Measurements from ENCODE around the gene WDPCP. TPM values are rescaled to one million over a fixed set of nuclear protein-coding genes. Genes with fewer than 3 reads are reported as not detected.

WDPCP gene
- total RNA-seq, 4 donors from 2014 or later: 7.8 to 23.7 (median 10.7) TPM

GRCh38 chr2:63436488-63436887 is 151.8 kb downstream of the WDPCP start:
- Histone ChIP-seq H3K4me3 (no peak overlapping the region), H3K4me1 (no peaks in the 10 kb centered on the region), H3K36me3 (peaks cover 0 to 8% (median 0%) of the 10 kb centered on the region in 4 donors), H3K27ac (replicated peaks in 1 of 4) (no peak overlapping the region), H3K27me3 (no peaks in the 10 kb centered on the region), H3K9me3 (no peaks in the 10 kb centered on the region)
- TF ChIP-seq POLR2A (IDR thresholded peaks at IDR 0.05; ENCODE audit: low read depth) (no peak), EP300 (IDR thresholded peaks at IDR 0.05) (no peak), POLR2AphosphoS5 (IDR thresholded peaks at IDR 0.05) (no peak)
- TF ChIP-seq, protein P1, sequence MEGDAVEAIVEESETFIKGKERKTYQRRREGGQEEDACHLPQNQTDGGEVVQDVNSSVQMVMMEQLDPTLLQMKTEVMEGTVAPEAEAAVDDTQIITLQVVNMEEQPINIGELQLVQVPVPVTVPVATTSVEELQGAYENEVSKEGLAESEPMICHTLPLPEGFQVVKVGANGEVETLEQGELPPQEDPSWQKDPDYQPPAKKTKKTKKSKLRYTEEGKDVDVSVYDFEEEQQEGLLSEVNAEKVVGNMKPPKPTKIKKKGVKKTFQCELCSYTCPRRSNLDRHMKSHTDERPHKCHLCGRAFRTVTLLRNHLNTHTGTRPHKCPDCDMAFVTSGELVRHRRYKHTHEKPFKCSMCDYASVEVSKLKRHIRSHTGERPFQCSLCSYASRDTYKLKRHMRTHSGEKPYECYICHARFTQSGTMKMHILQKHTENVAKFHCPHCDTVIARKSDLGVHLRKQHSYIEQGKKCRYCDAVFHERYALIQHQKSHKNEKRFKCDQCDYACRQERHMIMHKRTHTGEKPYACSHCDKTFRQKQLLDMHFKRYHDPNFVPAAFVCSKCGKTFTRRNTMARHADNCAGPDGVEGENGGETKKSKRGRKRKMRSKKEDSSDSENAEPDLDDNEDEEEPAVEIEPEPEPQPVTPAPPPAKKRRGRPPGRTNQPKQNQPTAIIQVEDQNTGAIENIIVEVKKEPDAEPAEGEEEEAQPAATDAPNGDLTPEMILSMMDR (IDR thresholded peaks at IDR 0.05): no peak
- no peak for DNase-seq (ENCODE audit: extremely low spot score)
- intact Hi-C loops (cut with DNase I): no loop called here

GRCh38 chr2:63435070-63435469 is 153.2 kb downstream of the WDPCP start:
- 78% methylated on average over 1 of the region's 1 CpG for WGBS
- intact Hi-C loops (cut with DNase I): no loop called here

DNA sequence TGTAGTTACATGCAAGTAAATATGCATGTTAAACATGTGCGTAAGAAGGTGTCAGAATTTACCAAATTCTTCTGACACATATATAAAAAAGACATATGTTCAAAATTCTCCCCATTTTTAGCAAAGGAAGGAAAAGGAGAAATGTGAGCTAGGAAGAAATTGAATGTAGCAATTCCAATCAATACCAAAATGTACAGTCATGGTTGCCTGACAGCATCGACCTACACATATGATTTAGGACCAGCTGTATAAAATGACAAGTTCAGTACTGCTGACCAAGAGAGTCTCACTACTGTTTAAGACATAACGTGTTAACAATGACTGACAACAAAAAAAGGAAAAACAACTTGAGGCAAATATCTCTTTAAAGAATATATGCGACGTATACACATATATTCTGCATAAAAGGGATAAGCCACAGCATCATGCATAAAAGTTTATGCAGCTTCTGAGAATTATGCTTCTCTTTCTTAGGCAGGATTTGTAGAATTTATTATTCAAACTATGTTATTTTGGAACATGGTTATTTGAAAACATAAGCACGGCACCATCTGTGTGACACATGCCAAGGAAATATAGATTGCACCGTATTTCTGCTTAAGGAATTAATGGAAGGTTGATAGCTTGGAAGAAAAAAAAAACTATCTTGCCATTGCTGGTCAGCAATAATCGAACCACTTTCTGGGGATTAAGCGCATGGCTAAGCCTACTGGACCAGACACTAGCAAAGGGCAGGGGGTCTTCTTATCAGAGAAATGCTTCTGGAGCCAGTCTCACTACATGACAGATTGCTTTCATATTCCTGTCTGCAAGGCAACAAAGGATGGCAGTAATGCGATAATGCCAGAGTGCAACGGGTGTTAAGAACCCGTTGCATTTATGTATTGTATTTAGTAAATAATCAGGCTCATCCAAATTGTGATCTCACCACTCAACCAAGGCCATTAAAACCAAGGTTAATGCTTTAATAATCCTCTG is 154.0 kb downstream of the WDPCP start:
- Histone ChIP-seq H3K27me3 (no peaks in the 10 kb centered on the region), H3K27ac (replicated peaks in 1 of 4) (no peak overlapping the region), H3K36me3 (peaks cover 0 to 8% (median 2%) of the 10 kb centered on the region in 4 donors), H3K4me3 (no peak overlapping the region), H3K4me1 (no peaks in the 10 kb centered on the region), H3K9me3 (no peaks in the 10 kb centered on the region)
- DNase-seq (ENCODE audit: extremely low spot score): no peak
- no peak for TF ChIP-seq POLR2A (IDR thresholded peaks at IDR 0.05; ENCODE audit: low read depth)
- TF ChIP-seq POLR2AphosphoS5 (IDR thresholded peaks at IDR 0.05): no peak
- no peak for TF ChIP-seq EP300 (IDR thresholded peaks at IDR 0.05)
- TF ChIP-seq, protein P1 (IDR thresholded peaks at IDR 0.05): no peak
- 92% methylated on average over 12 of the region's 12 CpGs for WGBS
- intact Hi-C loops (cut with DNase I): no loop called here

More at GRCh38 chr2:63435070-63435469, 153.2 kb downstream of the WDPCP start:
- H3K36me3 ChIP-seq: peaks cover 0 to 8% (median under 1%) of the 10 kb centered on the region in 4 donors
- H3K4me3 ChIP-seq: no peak overlapping the region
- TF ChIP-seq, protein P1 (IDR thresholded peaks at IDR 0.05): no peak
- H3K27me3 ChIP-seq: no peaks in the 10 kb centered on the region
- H3K9me3 ChIP-seq: no peaks in the 10 kb centered on the region
- H3K4me1 ChIP-seq: no peaks in the 10 kb centered on the region
- H3K27ac ChIP-seq (replicated peaks in 1 of 4): no peak overlapping the region
- no peak for DNase-seq (ENCODE audit: extremely low spot score)

GRCh38 chr2:63432373-63432772 is 155.9 kb downstream of the WDPCP start:
- H3K27ac ChIP-seq (replicated peaks in 1 of 4): no peak overlapping the region
- no peaks in the 10 kb centered on the region for H3K9me3 ChIP-seq
- no peak overlapping the region for H3K4me3 ChIP-seq
- intact Hi-C loops (cut with DNase I): no loop called here
- no peaks in the 10 kb centered on the region for H3K4me1 ChIP-seq
- peaks cover 0 to 8% (median 2%) of the 10 kb centered on the region in 4 donors for H3K36me3 ChIP-seq
- no peaks in the 10 kb centered on the region for H3K27me3 ChIP-seq
- TF ChIP-seq POLR2AphosphoS5 (IDR thresholded peaks at IDR 0.05): no peak
- TF ChIP-seq, protein P1 (IDR thresholded peaks at IDR 0.05): no peak
- no peak for TF ChIP-seq EP300 (IDR thresholded peaks at IDR 0.05)
- no peak for TF ChIP-seq POLR2A (IDR thresholded peaks at IDR 0.05; ENCODE audit: low read depth)
- DNase-seq (ENCODE audit: extremely low spot score): no peak

Data from esophagus muscularis mucosa (tissue), 4 donors.